Panc1 (cell line): Measurements from ENCODE around the gene TMEM108. TPM values are rescaled to one million over a fixed set of nuclear protein-coding genes. Genes with fewer than 3 reads are reported as not detected.

Experiments used
- ATAC-seq: fragments of 200-7000 bp; cut with Tn5 transposase; 2 replicates; pipeline ENCODE4 v1.9.1; 2020; ENCODE audit warnings: mild to moderate bottlenecking, moderate library complexity
- BruUV-seq: library from RNA; stranded (reverse); fragments of 400-500 nt; replicated peaks from 2 replicates; lab custom pipeline; 2021; lab: Mats Ljungman, UMichigan
- CTCF ChIA-PET: fragments of 300-600 bp; sonication (Branson Sonifier 250); formaldehyde crosslinking; loops from one replicate; lab custom pipeline; 2022; ENCODE audit warnings: antibody characterized with exemption; lab: Charles Lee
- POLR2A ChIA-PET: fragments of 300-600 bp; sonication (Branson Sonifier 250); formaldehyde crosslinking; loops from one replicate; lab custom pipeline; 2022; ENCODE audit warnings: antibody characterized with exemption; lab: Charles Lee
- DNase-seq: peaks from one replicate; pipeline ENCODE4 v3.0.0-alpha.2; 2010; ENCODE audit warnings: low read depth, low spot score
- H3K27ac ChIP-seq: 2 replicates; pipeline ENCODE4 v1.5.1; 2011; ENCODE audit warnings: mild to moderate bottlenecking, low read length, inconsistent platforms
- H3K27me3 ChIP-seq: fragments of 200-500 bp; sonication (Bioruptor generic); 2 replicates; pipeline ENCODE4 v1.6.0; 2014; ENCODE audit warnings: low read length, inconsistent platforms; ENCODE audit not compliant: control insufficient read depth, insufficient read depth
- H3K36me3 ChIP-seq: fragments of 200-500 bp; sonication (Bioruptor generic); 2 replicates; pipeline ENCODE4 v1.5.1; 2014; ENCODE audit warnings: inconsistent platforms, mild to moderate bottlenecking, low read length, moderate library complexity; ENCODE audit not compliant: control insufficient read depth, insufficient read depth
- H3K4me1 ChIP-seq: 2 replicates; pipeline ENCODE4 v1.5.1; 2011; ENCODE audit warnings: inconsistent platforms, mild to moderate bottlenecking, low read length, moderate library complexity; ENCODE audit not compliant: control insufficient read depth, insufficient read depth
- H3K4me3 ChIP-seq, 2 experiments: 2 replicates each; pipeline ENCODE4 v1.5.1; 2011 to 2012; ENCODE audit warnings: low read depth in 2 of 2, low read length in 2 of 2, mild to moderate bottlenecking in 2 of 2, inconsistent platforms in 1 of 2, moderate library complexity in 1 of 2
- H3K9me3 ChIP-seq: fragments of 200-500 bp; sonication (Bioruptor generic); 2 replicates; pipeline ENCODE4 v1.5.1; 2014; ENCODE audit warnings: low read depth, mild to moderate bottlenecking, inconsistent platforms, low read length, moderate library complexity; ENCODE audit not compliant: control insufficient read depth, insufficient read depth
- POLR2AphosphoS5 ChIP-seq: IDR thresholded peaks from 2 replicates; pipeline ENCODE4 v1.6.1; 2012; ENCODE audit warnings: mild to moderate bottlenecking, low read depth, low read length, moderate library complexity
- SIN3A ChIP-seq: IDR thresholded peaks from 2 replicates; pipeline ENCODE4 v1.6.1; 2012; ENCODE audit warnings: low read depth, mild to moderate bottlenecking, low read length, moderate library complexity, borderline replicate concordance; ENCODE audit not compliant: insufficient read depth
- TCF7L2 ChIP-seq: IDR thresholded peaks from 2 replicates; pipeline ENCODE4 v1.6.1; 2011; ENCODE audit warnings: mild to moderate bottlenecking, low read depth, low read length, inconsistent platforms
- in situ Hi-C: cut with HindIII; loops from 2 replicates; pipeline ENCODE4 v1.10.0; 2016; ENCODE audit warnings: low sequenced_read_pairs, low pct_unique_long_range_greater_than_20kb
- intact Hi-C: fragments of 100-400 bp; cut with micrococcal nuclease; formaldehyde crosslinking; loops from one replicate; pipeline ENCODE4 v1.10.0; 2022; ENCODE audit not compliant: unreplicated experiment
- total RNA-seq: library from RNA; stranded (reverse); gene quantifications from one replicate; pipeline ENCODE4 v1.2.1, GENCODE V29; 2021; ENCODE audit not compliant: unreplicated experiment
- TF ChIP-seq, protein P1 (sequence below), 2 experiments: IDR thresholded peaks; 2 replicates each; pipeline ENCODE4 v1.6.1; 2011 to 2012; ENCODE audit warnings: low read depth in 2 of 2, control low read depth in 1 of 2, low read length in 1 of 2, mild to moderate bottlenecking in 1 of 2, moderate library complexity in 1 of 2; ENCODE audit not compliant: insufficient read depth in 1 of 2
- TF ChIP-seq, protein P2 (sequence below): fragments of 450-650 bp; IDR thresholded peaks from 2 replicates; pipeline ENCODE4 v1.5.1; 2017; ENCODE audit warnings: mild to moderate bottlenecking

The TMEM108 gene
- total RNA-seq, 1 experiment from 2014 or later, result 0.41 TPM

DNA sequence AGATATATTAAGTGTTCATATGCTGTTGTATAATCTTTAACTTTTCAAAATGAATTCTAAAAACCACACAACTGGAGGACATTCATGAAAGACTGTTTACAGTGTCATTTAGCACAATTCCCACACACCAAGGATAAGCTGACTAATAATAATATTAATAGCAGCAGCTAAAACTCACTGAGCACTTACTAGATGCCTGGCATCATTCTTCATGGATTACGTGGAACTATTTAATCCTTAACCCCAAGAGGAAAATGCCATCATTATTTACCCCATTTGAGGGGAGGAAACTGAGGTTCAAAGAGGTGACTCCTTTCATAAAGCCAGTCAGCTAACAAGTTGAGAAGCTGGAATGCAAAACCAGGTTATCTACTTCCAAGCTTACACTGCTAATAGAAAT lies 77.0 kb downstream of the TMEM108 start:
- TF ChIP-seq, protein P1, sequence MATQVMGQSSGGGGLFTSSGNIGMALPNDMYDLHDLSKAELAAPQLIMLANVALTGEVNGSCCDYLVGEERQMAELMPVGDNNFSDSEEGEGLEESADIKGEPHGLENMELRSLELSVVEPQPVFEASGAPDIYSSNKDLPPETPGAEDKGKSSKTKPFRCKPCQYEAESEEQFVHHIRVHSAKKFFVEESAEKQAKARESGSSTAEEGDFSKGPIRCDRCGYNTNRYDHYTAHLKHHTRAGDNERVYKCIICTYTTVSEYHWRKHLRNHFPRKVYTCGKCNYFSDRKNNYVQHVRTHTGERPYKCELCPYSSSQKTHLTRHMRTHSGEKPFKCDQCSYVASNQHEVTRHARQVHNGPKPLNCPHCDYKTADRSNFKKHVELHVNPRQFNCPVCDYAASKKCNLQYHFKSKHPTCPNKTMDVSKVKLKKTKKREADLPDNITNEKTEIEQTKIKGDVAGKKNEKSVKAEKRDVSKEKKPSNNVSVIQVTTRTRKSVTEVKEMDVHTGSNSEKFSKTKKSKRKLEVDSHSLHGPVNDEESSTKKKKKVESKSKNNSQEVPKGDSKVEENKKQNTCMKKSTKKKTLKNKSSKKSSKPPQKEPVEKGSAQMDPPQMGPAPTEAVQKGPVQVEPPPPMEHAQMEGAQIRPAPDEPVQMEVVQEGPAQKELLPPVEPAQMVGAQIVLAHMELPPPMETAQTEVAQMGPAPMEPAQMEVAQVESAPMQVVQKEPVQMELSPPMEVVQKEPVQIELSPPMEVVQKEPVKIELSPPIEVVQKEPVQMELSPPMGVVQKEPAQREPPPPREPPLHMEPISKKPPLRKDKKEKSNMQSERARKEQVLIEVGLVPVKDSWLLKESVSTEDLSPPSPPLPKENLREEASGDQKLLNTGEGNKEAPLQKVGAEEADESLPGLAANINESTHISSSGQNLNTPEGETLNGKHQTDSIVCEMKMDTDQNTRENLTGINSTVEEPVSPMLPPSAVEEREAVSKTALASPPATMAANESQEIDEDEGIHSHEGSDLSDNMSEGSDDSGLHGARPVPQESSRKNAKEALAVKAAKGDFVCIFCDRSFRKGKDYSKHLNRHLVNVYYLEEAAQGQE (IDR thresholded peaks at IDR 0.05; ENCODE audit: insufficient read depth in 1 of 2, low read depth in 2 of 2, low read length in 1 of 2), result no peak
- TF ChIP-seq, protein P2, sequence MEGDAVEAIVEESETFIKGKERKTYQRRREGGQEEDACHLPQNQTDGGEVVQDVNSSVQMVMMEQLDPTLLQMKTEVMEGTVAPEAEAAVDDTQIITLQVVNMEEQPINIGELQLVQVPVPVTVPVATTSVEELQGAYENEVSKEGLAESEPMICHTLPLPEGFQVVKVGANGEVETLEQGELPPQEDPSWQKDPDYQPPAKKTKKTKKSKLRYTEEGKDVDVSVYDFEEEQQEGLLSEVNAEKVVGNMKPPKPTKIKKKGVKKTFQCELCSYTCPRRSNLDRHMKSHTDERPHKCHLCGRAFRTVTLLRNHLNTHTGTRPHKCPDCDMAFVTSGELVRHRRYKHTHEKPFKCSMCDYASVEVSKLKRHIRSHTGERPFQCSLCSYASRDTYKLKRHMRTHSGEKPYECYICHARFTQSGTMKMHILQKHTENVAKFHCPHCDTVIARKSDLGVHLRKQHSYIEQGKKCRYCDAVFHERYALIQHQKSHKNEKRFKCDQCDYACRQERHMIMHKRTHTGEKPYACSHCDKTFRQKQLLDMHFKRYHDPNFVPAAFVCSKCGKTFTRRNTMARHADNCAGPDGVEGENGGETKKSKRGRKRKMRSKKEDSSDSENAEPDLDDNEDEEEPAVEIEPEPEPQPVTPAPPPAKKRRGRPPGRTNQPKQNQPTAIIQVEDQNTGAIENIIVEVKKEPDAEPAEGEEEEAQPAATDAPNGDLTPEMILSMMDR, result no peak
- TF ChIP-seq POLR2AphosphoS5 (no peak), SIN3A (no peak), TCF7L2 (no peak)
- intact Hi-C loops (no loop called here), in situ Hi-C loops (no loop called here)
- no peaks in the 10 kb centered on the region for H3K9me3 ChIP-seq
- POLR2A ChIA-PET, result no interaction called here
- H3K4me1 ChIP-seq, result no peaks in the 10 kb centered on the region
- BruUV-seq, result no TSS peak
- H3K36me3 ChIP-seq, result no peaks in the 10 kb centered on the region
- CTCF ChIA-PET, result no interaction called here
- H3K4me3 ChIP-seq, result no peak overlapping the region
- ATAC-seq, result no peak
- no peak for DNase-seq
- no peak overlapping the region for H3K27ac ChIP-seq
- H3K27me3 ChIP-seq, result no peaks in the 10 kb centered on the region; the same call in 1 of the 2 replicates

- no peaks in the 10 kb centered on the region for H3K36me3 ChIP-seq
- H3K27ac ChIP-seq, result no peak overlapping the region
- H3K4me3 ChIP-seq, result no peak overlapping the region
- DNase-seq (no peak), ATAC-seq (no peak)
- in situ Hi-C loops, result no loop called here
- intact Hi-C loops, result no loop called here
- no peaks in the 10 kb centered on the region for H3K4me1 ChIP-seq
- TF ChIP-seq, protein P2, result no peak
- TF ChIP-seq SIN3A, result no peak
- TF ChIP-seq, protein P1 (IDR thresholded peaks at IDR 0.05; ENCODE audit: insufficient read depth in 1 of 2, low read depth in 2 of 2, low read length in 1 of 2), result no peak
- no peak for TF ChIP-seq TCF7L2
- TF ChIP-seq POLR2AphosphoS5, result no peak
- ChIA-PET POLR2A (no interaction called here), CTCF (no interaction called here)
- BruUV-seq, result no TSS peak
- no peaks in the 10 kb centered on the region for H3K9me3 ChIP-seq
- H3K27me3 ChIP-seq, result peaks cover 3% of the 10 kb centered on the region; the same call in 1 of the 2 replicates
Observed at GRCh38 chr3:133117342-133117741, 79.2 kb downstream of the TMEM108 start.
